ENCODE measurements around the gene ZNF691.

GRCh38 chr1:42849944-42850343, 3.5 kb downstream of the ZNF691 start:
- TF ChIP-seq CTCF (IDR thresholded peaks at IDR 0.05): no peak
- no peak for TF ChIP-seq POLR2A (IDR thresholded peaks at IDR 0.05)

Measured in uterus (tissue), 2 donors.